NK-92 (cell line): Measurements from ENCODE around the gene DFFB.
"Not testable (repeated sequence)": the region's sequence is repeated elsewhere in the genome, so short reads cannot be mapped to it uniquely, and the experiment has no call there.

Experiments used
- DNase-seq: peaks from one replicate; lab custom pipeline; 2025; ENCODE audit not compliant: unreplicated experiment; lab: John Stamatoyannopoulos, UW

Gene DFFB

GRCh38 chr1:3907621-3908165, 50.4 kb downstream of the DFFB start:
- DNase-seq = no peak

- no peak for DNase-seq
Measured at GRCh38 chr1:3908886-3909517, 51.7 kb downstream of the DFFB start.

GRCh38 chr1:3909615-3910014, 52.3 kb downstream of the DFFB start:
- no peak for DNase-seq

- no peak for DNase-seq
Measured at GRCh38 chr1:3910049-3910731, 52.9 kb downstream of the DFFB start.

- no peak for DNase-seq
Measured at GRCh38 chr1:3910857-3911845, 53.9 kb downstream of the DFFB start.

GRCh38 chr1:3911981-3912808, 54.9 kb downstream of the DFFB start:
- DNase-seq = no peak

GRCh38 chr1:3912809-3913685, 55.8 kb downstream of the DFFB start:
- DNase-seq = no peak

GRCh38 chr1:3914331-3914851, 57.1 kb downstream of the DFFB start:
- DNase-seq = no peak

GRCh38 chr1:3914911-3915310, 57.6 kb downstream of the DFFB start:
- no peak for DNase-seq

GRCh38 chr1:3915551-3916121, 58.4 kb downstream of the DFFB start:
- no peak for DNase-seq

GRCh38 chr1:3917761-3918160, 60.5 kb downstream of the DFFB start:
- DNase-seq = no peak

GRCh38 chr1:3918359-3918758, 61.1 kb downstream of the DFFB start:
- not testable (repeated sequence) for DNase-seq

GRCh38 chr1:3918966-3919611, 61.8 kb downstream of the DFFB start:
- no peak for DNase-seq

- no peak for DNase-seq
Measured at GRCh38 chr1:3919706-3920105, 62.4 kb downstream of the DFFB start.

GRCh38 chr1:3921765-3922164, 64.5 kb downstream of the DFFB start:
- DNase-seq = no peak

- DNase-seq = no peak
Measured at GRCh38 chr1:3922201-3922725, 65.0 kb downstream of the DFFB start.

GRCh38 chr1:3922851-3923250, 65.6 kb downstream of the DFFB start:
- no peak for DNase-seq
